HG03025 (cell line): ENCODE measurements around the gene LAMB2.

ENCODE experiments used
- ATAC-seq: cut with Tn5 transposase; IDR thresholded peaks from one replicate; pipeline ENCODE4 v1.9.1; 2021; ENCODE audit warnings: mild to moderate bottlenecking, moderate library complexity; ENCODE audit not compliant: unreplicated experiment, low FRiP score

The LAMB2 gene

DNA sequence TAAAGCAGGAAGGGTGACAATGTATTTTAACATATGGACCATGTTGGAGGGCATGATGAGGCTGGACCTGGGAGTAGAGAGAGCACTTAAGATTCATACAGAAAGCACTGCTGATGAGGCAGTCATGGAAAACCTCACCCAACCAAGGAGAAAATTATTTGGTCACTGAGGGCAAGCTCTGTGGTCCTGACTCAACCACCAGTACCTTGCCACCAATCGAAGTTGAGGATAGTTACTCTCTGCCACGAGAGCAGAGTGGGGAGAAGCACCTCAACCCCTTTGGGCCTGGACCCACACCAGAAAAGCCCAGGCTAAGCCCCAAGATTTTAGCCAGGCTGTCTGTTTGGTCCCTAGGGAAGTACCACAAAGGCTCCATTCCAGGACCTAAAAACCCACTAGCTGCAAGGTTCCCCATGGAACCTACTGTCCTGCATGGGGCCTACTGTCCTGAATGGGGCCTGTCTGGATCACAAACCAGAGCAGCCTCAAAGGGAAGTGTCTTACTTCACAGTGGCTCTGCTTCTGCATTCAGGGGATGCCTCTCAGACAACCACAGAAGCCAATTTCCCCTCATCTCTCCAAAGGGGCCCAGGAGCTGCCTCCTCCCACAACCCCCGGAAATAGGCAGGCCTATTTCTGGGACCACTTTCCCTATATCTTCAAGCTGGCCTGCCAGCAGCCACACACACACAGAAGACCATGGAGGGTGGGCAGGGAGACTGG, 29.1 kb upstream of the LAMB2 start:
- ATAC-seq, result no peak

DNA sequence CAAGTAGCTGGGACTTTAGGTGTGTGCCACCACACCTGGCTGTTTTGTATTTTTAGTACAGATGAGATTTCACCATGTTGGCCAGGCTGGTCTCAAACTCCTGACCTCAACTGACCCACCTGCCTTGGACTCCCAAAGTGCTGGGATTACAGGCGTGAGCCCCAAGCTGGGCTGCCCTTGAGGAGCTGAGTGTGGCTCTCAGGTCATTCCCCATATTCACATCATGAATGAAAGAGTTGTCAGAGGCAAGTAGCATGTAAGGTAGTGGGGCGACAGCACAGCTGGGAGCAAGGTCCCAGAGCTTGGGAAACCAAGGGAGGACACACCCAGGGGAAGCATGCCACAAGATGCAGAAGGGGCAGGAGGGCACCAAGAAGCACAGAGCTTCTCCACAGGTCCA, 28.3 kb upstream of the LAMB2 start:
- ATAC-seq, result no peak

DNA sequence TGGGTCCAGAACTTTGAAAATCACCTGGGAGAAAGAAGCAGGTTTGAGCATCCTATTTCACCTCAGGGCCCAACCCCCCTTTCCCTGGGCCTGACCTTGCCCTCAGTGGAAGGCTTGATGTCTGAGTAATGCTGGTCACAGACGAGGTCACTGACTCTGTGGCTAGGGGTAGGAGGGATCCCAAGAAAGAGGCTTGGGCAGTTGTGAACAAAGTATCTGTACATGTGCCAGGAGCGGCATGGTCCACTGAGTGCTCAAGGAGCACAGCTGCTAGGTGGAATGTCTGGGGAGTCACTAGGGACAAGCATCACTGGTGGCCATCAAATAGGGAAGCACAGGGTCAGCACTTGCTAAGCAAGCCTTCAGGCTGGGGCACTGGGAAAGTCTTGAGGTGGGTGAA, 25.9 kb upstream of the LAMB2 start:
- ATAC-seq, result no peak

DNA sequence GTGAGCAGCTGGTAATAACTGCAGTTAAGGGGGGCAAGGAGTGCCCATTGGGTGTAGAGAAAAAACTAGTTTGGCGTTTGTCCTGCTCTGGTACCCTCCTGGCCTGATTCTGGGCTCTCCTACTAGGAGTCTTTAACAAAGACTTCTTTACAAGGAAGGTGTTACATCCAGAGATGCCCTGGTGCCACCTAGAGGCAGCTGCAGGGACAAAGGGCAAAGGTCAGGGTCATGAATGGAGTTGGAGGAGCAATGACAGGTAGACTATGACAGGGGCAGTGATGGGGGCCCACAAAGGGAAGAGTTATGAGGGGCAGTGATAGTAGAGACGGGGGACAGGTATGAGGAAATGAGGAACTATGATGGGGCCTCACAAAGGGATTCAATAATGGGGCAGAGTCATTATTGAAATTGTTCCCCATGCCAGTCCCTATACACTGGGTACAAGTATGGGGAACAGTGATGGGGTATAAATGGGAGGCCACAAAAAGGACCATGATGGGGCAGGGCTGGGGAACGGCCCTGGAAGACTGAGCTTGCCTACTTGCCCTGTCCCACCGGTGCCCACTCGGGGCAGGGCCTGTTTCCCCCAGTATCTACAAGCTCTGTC, 25.4 kb upstream of the LAMB2 start:
- ATAC-seq, result no peak

DNA sequence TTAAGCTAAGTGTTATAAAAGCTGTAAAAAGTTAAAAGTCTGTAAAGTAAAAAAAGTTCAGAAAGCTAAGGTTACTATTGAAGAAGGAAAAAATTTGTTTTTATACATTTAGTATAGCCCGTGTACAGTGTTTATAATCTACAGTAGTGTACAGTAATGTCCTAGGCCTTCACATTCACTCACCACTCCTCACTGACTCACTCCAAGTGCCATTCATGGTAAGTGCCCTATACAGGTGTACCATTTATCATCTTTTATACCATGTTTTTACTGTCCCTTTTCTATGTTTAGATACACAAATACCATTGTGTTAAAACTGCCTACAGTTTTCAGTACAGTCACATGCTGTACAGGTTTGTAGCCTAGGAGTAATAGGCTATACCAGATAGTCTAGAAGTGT, 24.4 kb upstream of the LAMB2 start:
- ATAC-seq, result no peak

DNA sequence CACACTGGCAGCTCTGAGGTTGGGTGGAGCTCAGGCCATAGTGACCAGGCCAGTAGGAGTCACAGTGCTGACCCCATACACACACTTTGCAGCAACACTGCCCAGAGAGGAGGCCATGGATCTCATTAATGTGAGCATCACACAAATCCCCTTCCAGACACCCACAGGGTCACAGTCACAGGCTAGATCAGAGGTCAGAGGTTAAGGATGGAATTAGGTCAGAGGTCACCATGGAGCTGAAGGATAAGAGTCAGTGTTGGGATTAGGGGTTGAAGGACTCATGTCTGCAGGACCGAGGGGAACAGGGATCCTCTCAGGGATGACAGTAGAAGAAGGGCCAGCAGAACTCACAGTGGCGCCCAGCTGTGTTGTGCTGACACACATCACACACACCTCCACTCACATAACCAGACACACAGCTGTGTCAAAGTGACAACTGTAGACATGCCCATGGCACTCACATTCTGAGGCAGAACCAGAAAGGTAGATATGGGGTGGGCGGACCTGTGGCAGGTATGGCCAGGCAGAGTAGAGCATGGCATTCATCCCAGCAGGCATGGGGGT, 20.6 kb upstream of the LAMB2 start:
- ATAC-seq, result no peak

DNA sequence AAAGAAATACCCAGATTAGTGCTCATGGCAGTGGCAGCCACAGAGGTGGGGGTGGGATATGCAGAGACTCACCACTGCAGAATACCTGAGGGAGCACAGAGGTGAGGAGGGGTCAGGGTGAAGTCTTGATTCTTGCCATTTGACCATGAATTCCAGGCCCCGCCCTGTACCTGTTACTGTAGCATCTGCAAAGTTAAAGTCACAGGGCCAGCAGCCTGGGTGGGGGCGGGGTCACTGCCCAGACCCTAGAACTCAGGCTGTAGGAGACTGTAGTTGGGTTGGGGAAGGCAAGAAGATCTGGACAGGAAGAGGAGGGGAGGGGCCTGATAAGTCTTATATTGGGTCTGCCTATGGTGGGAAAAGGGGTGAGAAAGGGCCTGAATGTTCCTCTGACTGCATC, 18.8 kb upstream of the LAMB2 start:
- no peak for ATAC-seq

DNA sequence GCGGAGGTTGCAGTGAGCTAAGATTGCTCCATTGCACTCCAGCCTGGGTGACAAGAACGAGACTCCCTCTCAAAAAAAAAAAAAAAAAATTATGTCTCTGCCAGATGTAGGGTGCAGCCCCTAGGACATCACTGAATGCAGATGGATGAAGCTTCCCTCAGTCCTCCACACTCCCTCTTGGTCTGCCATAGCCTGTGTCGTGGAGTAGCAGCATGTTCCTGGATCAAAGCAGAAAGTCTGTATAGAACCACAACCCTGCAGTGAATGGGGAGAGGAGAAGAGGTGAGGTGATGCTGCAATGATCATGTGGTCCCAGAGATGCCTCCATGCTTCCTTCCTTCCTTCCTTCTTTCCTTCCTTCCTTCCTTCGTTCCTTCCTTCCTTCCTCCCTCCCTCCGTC, 15.3 kb upstream of the LAMB2 start:
- ATAC-seq, result no peak

DNA sequence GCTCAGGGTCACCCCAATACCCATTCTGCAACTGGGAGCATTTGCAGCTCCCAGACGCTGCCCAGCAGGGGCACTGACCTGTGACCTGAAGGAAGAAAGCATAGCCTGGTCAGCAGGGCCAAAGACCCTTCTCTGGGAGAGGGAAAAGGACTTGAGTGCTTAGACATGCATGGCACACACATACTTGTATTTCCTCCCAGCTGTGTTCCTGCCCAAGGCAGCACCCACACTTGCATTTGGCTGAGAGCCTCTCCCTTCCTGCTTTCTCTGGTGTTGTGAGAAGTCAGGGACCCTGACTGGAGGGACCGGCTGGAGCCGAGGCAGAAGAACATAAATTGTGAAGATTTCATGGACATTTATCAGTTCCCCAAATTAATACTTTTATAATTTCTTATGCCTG, 7.2 kb upstream of the LAMB2 start:
- ATAC-seq, result no peak

DNA sequence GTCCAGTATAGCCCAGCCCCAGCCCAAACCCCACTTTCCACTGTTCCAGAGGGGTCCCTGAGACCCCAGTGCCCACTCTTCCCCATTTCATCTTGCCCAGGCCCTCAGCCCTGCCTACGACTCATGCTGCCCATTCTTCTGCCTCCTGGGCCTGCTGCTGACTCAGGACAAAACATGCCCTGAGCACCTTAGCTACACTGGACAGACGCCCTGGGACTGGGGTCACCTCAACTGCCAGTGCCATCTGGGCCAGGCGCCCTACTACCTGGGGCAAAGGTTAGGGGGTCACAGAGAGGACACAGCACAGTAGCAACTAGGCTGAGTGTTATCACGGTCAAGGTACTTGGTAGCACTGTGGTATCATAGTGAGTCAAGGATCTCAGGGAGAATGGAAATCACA, 2.6 kb upstream of the LAMB2 start:
- ATAC-seq, result no peak

DNA sequence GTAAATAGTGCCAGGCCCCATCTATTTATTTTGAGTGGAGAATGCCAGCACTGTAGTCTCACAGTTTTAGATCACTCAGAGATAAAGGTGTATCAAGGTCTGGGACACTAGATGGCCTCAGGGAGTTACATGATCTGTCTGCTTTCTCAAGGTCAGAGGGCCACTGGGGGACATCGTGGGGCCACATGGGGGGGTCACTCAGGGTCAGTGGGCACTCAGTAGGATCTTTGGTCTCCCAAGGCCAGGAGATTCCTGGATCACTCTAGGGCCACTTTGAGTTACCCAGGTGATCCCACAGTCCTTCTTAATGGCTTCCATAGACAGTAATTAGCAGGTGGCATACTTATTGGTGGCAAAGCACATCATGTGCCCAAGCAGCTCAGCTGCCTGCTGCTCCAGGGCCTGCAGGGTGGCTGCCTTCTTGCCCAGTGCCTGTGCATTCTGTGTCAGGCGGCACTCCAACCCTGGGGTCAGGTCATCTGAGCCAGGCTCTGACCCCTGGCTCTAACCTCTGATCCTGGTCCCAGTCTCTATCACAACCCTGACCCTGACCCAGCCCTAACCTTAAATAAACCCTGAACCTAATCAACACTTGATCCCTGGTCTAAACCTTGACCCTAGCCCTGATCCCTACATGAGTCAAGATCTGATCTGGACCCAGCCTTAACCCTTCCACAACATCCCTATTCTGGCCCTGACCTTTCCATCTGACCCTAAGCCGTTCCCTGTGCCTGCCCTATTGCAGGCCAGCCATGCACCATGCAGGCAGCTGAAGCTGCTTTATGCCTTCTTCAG, 1.8 kb upstream of the LAMB2 start:
- ATAC-seq, result no peak

DNA sequence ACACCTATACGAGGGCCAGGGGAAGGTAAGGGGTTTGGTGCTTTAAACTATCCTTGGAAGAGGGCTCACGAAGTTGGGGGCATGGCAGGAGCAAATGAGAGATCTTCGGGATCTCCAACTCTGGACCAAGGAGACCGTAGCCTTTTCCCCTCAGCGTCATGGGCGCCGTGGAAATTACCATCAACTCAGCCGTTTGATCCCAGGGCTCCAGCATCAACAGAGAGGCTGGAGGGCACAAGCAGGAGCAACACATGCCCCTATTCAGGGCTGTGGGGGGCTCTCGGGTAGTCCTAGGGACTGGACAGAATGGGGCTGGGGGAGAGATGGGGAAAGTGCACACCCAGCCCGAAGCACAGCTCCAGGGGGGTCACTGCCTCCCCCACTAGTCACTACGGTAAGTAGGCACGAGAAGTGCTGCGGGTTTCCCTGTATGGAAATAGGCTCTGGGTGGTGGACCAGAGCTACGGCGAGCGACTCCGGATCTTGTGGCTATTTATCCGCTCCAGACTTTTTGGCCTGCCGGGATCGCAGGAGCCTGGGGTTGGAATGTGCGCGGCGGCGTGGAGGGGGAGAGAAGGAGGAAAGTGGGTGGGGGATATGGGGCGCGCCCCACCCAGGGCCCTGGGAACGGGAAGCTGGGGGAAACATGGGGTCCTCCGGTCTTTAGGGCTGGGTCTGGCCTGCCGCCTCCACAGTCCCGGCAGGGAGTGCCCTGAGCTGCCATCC, 539 bp upstream of the LAMB2 start:
- no peak for ATAC-seq

DNA sequence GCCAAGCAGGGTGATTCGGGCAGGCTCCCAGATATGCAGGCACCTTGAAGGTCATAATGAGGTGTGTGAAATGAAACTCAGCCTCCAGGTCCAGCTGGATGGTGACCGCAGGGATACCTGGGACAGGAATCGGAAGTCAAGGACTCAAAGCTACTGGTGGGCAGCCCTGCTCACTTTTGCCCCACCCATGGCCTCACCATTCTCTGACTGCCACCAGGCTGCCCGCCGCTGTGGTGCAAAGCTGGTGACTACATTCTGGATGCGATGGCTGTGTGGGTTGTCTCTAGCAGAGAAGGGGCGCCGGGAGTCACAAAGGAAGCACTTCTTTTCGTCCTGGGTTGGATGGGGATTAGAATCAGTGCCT, 795 bp downstream of the LAMB2 start:
- ATAC-seq, result no peak

DNA sequence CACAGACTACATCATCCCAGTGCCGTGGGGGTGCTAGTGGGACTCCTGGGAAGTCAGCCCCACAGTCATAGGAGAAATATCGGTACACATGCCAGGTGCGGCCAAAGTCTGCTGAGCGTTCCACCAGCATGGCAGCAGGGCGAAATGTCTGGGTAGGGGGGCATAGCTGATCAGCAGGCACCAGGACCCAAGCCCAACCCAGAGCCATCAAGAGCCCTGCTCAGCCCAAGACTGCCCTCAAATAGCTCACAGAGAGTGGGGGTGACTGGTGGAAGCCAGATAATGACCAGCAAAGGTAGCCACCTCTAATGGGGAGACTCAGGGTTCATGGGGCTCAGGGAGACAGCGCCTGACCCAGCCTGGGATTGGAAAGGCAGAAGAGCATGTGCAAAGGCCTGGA, 1.3 kb downstream of the LAMB2 start:
- ATAC-seq, result no peak

DNA sequence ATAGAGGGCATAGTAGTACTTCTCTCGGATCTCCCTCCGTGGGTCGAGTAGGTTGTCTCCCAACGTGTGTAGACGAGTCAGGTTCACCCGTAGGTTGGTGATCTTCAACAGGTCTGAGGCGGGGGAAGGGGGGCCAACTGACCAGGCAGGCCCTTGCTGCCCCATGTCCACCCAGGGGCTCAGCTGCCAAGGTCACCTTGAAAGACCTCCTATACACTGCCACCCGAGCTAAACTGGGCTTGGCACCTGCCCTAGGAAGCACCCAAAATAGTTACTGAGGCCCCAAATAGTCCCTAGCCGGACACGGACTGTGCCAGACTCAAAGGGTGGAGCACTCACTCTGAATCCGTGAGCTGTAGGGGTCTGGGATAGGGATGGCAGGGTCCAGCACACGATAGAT, 1.8 kb downstream of the LAMB2 start:
- no peak for ATAC-seq

DNA sequence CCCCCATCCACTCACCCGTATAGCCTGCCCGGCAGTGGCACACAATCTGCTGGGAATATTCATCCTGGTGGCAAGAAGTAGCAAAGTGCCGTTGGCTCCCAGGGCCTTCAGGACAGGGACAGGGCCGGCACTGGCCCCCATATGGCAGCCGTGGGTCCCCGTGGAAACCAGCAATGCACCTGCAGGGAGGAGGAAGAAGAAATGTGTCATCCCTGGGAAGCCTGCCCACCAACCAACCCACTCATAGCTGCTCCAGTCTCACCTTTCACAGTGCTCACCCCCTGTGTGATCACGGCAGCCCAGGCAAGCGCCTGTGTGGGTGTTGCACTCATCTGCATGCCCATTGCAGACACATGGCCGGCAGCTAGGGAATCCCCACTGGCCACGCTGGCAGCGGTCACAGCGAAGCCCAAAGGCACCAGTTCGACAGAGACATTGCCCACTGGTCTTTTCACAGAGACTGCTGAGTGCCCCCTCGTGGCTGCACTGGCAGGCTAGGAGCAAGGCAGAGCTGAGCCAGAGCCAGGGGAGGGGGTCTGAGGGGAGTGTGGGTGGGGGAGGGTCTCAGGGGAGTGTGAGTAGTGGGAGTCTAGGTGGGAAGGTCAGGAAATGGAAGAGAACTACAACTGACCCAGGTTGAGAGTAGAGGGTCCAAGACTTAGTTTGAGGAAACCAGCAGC, 7.7 kb downstream of the LAMB2 start:
- no peak for ATAC-seq

DNA sequence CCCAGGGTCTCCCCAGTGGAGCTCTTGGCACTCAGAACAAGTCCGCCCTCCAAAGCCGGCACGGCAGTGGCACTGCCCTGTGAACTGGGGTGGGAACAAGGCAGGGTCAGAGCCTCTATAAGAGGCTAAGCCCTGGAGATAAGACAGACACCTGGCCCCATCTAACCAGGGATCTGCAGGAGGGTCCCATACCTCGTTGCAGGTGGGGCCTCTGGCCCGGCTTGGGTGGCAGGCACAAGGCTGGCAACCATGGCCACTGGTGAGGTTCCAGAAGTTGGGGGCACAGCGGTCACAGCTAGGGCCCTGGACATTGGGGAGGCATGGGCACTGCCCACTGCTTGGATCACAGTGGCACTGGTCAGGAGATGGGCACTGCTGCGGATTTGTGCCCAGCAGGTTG, 8.6 kb downstream of the LAMB2 start:
- no peak for ATAC-seq

DNA sequence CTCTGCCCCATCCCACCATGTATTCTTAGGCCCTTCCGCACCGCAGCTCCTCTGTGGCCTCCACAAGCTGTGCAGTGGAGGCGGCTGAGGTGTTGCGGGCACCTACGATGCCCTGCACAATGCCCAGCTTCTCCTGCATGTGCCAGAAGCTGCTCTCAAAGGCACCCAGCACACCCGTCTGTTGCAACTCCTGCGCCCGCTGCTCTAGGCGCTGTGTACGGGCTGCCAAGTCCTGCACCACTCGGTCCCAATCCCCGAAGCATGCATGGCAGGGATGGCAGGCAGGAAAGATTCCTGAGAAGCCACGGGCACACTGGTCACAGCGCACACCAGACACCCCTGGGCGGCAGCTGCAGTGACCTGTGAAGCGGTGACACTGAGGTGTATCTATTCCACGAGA, 9.2 kb downstream of the LAMB2 start:
- no peak for ATAC-seq

DNA sequence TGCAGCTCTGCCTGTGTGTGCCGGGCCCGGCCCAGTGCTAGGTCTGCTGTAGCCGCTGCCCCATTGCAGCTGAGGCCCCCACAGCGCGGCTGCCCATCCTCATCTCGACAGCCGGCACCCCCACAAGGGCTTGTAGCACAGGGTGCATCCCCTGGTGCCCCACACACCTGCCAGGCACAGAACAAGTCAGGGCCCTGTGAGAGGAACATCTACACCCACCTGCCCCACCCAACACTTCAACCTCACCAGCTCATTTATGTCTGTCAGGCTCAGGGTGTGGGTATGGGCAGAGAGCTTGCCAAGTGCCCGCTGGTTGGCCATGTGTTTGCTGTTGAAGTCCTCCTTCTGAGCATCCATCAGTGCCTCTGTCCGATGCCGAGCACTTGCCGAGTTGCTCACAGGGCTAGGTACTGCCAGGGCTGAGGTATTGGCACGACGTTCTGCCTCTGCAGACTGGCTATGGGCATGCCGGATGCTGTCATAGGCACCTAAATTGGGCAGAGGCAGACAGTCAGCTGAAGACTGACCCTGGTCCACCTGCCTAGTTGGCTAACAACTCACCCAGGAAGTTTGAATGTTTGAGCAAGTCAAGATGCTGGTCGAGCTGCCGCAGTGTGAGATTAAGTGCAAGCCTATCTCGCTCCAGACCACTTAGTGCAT, 9.8 kb downstream of the LAMB2 start:
- ATAC-seq, result no peak

DNA sequence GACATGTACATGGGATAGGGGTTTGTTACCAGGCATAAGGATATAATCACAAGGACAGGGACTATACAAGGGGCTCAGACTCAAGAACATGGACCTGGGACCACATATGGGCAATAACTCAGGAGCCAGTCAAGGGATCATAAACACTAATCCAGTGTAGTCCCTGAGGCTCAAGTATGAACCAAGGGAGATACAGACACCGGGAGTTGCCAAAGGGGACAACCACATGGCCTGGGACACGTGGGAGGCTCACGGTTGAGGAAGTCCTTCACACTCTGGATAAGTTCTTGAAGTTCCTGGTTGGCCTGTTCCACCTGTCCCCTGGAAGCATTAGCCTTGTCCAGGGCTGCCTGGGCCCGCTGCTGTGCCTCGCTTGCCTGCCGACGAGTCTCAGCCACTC, 10.4 kb downstream of the LAMB2 start:
- no peak for ATAC-seq
